Activated effector memory CD4-positive, alpha-beta T cell treated with anti-CD3 and anti-CD28 coated beads, Interleukin-2, amount 50 U/mL, for 16 hours (primary cell): ENCODE results near the gene AKAP6.
"Not testable (repeated sequence)": the region's sequence is repeated elsewhere in the genome, so short reads cannot be mapped to it uniquely, and the experiment has no call there.

ENCODE experiments used
- DNase-seq: peaks from one replicate; pipeline ENCODE4 v3.0.0-alpha.2; 2020

AKAP6 gene

GRCh38 chr14:32546246-32546645 lies 217.1 kb downstream of the AKAP6 start:
- DNase-seq, result no peak

- DNase-seq, result no peak
Measured at GRCh38 chr14:32552766-32553165, 223.7 kb downstream of the AKAP6 start.

- no peak for DNase-seq
Measured at GRCh38 chr14:32559048-32559447, 229.9 kb downstream of the AKAP6 start.

GRCh38 chr14:32559590-32559989 lies 230.5 kb downstream of the AKAP6 start:
- no peak for DNase-seq

GRCh38 chr14:32560209-32560857 lies 231.2 kb downstream of the AKAP6 start:
- DNase-seq, result peak; percentile 62

- no peak for DNase-seq
Measured at GRCh38 chr14:32561520-32561919, 232.4 kb downstream of the AKAP6 start.

- no peak for DNase-seq
Measured at GRCh38 chr14:32564596-32564995, 235.5 kb downstream of the AKAP6 start.

GRCh38 chr14:32565256-32565655 lies 236.2 kb downstream of the AKAP6 start:
- no peak for DNase-seq

GRCh38 chr14:32567543-32568384 lies 238.7 kb downstream of the AKAP6 start:
- no peak for DNase-seq

- no peak for DNase-seq
Measured at GRCh38 chr14:32571551-32571950, 242.5 kb downstream of the AKAP6 start.

GRCh38 chr14:32571995-32572866 lies 243.1 kb downstream of the AKAP6 start:
- no peak for DNase-seq

GRCh38 chr14:32572867-32573150 lies 243.7 kb downstream of the AKAP6 start:
- DNase-seq, result no peak

GRCh38 chr14:32574269-32574668 lies 245.2 kb downstream of the AKAP6 start:
- no peak for DNase-seq

- DNase-seq, result peak; percentile 69
Measured at GRCh38 chr14:32576088-32576795, 247.1 kb downstream of the AKAP6 start.

GRCh38 chr14:32576977-32577376 lies 247.9 kb downstream of the AKAP6 start:
- no peak for DNase-seq

GRCh38 chr14:32578181-32578580 lies 249.1 kb downstream of the AKAP6 start:
- DNase-seq, result no peak

GRCh38 chr14:32583427-32583826 lies 254.3 kb downstream of the AKAP6 start:
- DNase-seq, result not testable (repeated sequence)

- no peak for DNase-seq
Measured at GRCh38 chr14:32584079-32584478, 255.0 kb downstream of the AKAP6 start.

GRCh38 chr14:32587461-32587860 lies 258.4 kb downstream of the AKAP6 start:
- no peak for DNase-seq

- DNase-seq, result no peak
Measured at GRCh38 chr14:32588448-32589320, 259.6 kb downstream of the AKAP6 start.

GRCh38 chr14:32590157-32590556 lies 261.1 kb downstream of the AKAP6 start:
- DNase-seq, result no peak
